Hematopoietic multipotent progenitor cell (in vitro differentiated cells): ENCODE measurements around the gene ZNF669. TPM values are rescaled to one million over a fixed set of nuclear protein-coding genes. Genes with fewer than 3 reads are reported as not detected.

Experiments
- DNase-seq, 3 donors: peaks; one replicate each; pipeline ENCODE4 v3.0.0-alpha.2; 2011 to 2015; ENCODE audit warnings: low read depth in 2 of 3, low spot score in 2 of 3
- total RNA-seq: library from RNA; depleted of rRNA; stranded (reverse); fragments of >200 nt; gene quantifications from one replicate; pipeline ENCODE4 v1.2.3, GENCODE V29; 2012

Gene ZNF669
- total RNA-seq, 1 donor: 15.6 TPM

DNA sequence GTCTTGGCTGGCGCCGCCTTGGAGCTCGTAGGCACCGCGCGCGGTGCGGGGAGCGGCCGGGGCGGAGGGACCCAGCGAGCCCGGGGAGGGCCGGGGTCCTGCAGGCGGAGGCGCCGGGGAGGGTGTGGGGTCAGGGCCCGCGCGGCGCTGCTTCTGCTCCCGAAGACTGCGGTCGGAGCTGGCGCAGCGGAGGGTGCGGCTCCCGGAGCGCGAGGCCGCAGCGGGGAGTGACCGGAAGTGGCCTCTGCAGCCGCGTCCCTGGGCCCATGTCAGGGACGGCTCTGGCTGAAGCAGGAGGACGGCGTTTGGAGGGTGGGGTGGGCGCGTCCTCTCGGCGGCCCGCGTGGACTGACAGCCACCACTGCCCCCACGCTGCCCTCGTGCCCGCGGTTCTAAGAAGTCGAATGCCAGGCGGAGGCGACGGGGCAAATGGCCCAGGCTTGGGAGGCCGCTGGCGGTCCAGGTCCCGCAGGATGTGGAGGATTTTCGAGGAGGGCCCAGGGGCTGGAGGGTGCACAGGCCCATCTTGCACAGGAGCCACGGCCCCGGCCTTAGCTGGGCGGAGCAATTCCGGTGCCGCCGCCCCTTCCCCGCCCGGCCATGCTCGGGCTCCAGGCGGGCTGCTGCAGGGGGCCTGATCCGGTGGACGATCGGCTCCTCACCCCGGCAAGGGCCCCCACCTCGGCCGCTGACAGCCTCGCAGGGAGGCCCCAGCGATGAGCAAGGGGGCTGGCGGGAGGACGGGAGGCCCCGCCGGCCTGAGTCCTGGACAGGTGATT, 7.7 kb upstream of the ZNF669 start:
- peak in 1 of 3 donors; percentile 4 for DNase-seq

DNA sequence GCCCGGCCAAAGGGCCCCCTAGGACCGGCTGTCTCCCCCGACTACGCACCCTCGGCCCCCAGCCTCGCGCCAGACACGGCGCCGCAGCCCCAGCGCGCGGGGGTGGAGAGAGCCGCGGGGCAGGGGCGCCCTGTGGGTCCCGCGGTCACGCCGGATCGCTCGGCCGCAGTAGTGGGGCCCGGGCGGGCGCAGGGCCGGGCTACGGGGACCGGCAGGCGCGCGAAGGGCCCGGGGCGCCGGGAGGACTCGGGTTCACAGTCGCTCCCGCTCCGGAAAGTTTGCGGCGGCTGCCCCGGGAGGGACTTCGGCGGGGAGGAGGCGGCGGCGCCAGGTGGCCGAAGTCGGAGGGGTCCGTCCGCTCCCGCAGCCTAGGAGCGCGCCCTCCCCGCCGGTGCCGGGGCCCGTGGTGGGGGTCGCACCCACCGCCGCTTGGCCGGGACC, 7.1 kb upstream of the ZNF669 start:
- no peak for DNase-seq

DNA sequence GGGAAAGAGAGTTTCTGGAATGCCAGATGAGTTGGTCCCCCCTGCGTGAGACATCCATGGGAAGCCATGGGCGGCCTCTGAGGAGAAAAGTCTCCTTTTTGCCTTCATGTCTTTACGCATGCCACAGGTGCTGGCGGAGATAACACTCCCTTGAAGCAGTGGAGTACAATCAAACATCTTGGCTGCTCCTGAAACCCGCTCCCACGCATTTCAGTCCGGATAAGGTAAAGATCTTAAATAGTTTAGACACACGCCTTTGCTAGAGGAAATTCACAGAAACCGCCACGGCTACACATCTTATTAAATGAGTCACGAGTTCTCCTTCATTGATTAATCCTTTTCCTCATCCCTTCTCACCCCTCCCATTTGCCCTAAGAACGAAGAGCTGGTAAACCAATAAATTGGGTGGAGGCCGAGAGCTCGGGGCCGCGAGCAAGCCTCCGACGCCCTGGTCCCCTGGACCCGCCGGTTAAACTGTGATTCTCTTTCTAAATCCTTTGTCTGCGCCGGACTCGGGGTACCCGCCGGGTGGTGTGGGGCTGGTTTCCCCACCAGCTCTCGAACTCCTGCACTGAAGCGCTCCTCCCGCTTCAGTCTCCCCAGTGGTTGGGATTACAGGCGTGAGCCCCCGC, 6.6 kb upstream of the ZNF669 start:
- peak in 2 of 3 donors; percentile 20 to 22 for DNase-seq

DNA sequence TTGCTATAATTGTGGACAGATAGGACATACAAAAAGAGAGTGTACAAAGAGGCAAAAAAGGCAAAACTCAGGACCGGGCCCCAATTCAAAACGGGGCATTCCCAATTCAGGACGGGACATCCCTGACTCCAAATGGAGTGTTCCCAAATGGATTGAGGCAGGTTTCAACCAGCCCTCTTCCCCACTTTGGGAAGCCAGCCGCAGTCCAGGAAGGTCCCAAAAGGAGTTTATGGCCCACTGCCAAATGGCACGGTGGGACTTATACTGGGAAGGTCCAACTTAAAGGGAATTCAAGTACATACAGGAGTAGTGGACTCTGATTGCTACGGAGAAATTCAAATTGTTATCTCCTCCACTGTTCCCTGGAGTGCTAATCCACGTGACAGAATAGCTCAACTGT, 3.5 kb upstream of the ZNF669 start:
- DNase-seq: no peak

DNA sequence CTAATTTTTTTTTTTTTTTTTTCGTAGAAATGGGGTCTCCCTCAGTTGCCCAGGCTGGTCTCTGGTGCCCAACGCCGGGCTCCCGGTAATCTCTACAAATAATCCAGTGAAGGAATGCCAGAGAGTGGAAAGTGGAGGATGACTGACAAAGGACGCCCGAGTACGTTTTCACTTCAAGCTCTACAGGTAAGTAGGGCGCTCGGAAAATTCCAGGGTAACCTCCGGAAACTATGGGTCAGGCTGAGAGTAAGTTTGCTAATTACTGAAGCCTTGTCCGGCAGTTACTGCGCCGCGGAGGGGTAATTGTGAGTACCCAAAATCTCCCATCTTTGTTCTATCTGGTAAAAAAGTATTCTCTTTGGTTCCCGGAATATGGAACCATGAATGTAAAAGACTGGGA, 1.8 kb upstream of the ZNF669 start:
- no peak for DNase-seq

DNA sequence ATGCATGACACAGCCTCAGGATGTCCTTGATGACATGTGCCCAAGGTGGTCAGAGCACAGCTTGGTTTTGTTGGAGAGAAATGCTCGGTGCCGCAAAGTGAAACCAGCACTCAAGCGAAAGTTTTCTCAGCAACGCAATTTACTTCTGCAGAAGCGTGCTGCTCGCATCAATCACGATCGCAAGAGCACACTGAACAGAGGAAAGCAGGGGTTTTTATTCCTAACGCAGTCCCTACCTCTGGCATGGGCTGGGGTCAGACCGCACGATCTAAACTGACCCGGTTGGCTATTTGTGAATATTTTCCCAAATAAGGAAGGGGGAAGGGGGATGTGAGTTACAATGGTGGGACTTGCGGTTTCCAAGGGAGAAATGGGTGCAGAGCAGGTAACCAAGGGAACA, 809 bp upstream of the ZNF669 start:
- peak in 1 of 3 donors; percentile 8 for DNase-seq

DNA sequence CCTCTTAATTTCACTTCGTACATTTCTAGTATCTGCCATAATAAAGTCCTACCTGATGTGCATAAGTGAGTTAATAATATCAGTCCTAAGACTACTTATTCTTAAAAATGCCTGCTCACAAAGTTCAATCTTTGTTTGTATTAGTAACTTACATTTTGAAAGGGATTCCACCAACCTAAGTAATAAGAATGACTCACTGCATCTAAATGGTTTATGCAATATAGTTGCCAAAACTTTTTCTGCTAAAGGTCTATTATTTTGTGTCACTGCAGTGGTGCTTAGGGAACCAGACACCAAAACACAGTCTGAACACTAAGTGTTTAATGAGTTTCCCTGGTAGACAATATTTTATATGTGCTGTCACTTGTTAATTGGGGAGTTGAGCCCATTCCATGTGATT, 1.8 kb downstream of the ZNF669 start:
- no peak for DNase-seq

DNA sequence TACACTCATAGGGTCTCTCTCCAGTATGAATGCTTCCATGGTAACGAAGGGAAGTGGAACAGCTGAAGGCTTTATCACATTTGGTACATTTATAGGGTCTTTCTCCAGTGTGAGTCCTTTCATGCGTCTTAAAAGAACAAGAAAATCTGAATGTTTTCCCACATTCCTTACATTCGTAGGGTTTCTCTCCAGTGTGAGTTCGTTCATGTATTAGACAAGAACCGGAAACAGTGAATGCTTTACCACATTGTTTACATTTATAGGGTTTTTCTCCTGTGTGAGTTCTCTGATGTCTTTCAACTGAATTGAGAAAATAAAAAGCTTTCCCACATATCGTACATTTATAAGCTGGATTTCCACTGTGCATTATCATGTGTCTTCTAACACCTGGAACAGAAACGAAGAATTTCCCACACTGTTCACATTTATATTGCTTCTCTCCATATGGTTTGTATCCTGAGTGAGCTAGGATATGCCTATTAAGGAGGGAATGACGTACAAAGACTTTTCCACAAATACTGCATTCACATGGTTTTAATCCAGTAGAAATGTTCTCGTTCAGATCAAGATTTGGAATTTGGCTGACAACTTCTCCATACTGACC, 3.4 kb downstream of the ZNF669 start:
- DNase-seq: no peak

DNA sequence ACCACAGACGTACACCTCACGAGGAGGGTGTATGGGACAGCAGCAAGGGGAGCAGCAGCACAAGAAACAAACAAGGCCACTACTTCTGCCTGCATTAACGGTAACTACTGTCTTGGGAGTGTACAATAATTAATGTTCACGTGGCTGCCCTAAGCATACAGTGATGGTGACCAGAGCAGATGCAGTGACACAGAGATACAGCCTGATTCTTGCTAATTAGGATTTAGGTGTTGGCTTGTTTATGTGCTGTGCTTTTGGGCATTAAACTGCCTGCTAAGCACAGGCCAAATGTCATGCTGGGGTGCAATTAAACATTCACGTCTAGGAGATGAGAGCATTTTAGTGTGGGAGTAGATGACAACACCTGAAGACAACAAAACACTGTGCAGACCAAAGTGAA, 7.2 kb downstream of the ZNF669 start:
- no peak for DNase-seq

DNA sequence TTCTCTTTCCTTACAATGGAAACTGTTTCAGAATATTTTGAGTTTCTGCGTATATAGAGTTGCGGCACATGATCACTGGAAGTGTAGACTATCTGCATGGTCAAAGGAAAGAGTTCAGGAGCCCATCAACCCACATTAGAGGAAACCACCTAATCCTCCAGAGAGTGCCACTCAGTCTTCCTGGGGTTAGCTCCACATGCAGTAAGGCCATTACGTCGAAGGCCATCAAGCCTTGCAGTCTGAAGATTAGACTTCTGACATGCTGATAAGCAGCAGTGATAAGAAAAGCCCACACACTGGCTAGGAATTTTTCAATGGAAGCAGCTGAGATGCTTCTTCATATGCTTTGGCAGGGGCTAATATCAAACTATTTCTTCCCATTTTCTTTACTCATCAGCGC, 7.6 kb downstream of the ZNF669 start:
- no peak for DNase-seq

DNA sequence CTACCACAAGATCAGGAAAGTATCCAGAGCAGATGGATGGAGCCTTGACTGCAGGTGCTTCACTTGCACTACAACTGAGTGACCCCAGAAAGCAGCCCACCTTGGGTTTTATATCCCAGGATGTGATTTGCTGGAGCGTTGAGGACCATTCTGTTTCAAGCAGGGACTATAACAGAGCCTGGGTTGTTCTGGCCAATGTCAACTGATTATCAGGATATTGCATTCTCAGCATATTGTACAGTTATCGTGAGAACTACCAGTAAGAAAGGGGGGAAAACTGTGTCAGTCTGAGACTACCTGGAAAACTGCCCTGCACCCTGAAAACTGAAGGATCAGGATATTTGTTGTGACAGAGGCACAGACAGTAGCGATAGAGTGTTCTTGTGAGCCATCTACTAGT, 8.0 kb downstream of the ZNF669 start:
- DNase-seq: no peak

DNA sequence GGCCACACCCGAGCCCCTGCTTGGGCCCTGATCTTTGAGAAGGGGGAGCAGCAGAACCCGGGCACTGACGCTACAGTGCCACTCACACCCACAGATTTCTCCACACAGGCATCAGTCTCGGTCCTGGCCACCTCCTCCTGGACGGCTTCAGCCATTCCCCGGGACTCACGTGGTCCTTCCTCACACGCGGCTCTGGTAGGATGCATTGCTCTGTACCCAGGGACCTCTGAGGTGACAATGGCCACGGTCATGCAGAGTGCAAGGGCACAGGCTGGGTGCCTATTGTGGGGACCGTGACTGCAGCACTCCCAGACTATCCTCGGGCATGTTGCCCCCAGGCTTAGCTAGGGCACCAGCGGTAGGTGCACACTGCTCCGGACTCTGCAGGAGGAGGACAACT, 13.7 kb downstream of the ZNF669 start:
- DNase-seq: no peak

DNA sequence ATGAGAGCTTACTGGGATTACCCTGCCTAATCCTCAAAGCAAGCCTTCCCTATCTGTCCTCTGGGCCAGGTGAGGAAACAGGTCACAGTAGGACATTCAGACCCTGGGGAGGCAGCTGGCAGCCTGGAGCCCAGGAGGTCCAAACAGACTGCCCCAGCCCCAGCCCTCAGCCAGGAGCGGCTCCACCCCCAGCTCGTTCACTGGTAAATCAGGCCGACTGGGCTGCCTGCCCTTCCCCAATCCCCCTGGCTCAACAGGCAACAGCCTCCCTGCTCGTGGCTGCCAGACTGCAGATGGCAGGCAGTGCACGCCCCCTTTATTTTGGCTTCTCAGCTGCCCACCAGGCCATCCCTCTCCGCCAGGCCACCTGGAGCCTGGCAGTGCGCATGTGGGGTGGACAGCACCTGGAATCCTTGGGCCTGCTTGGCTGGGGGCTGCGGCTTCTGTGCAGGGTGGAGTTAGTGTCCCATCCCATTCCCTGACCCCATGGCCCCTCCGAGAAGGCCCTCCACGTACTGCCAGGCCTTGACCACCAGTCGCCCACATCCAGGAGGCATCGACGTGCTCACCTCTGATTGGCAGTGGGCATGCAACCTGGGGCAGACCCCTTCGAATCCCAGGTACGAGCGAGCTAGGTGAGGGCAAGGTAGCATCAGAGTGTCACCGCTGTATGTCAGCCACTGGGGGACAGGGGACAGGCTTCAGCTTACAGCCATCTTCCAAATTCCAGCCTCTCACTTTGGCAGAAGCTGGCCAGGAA, 14.4 kb downstream of the ZNF669 start:
- no peak for DNase-seq

DNA sequence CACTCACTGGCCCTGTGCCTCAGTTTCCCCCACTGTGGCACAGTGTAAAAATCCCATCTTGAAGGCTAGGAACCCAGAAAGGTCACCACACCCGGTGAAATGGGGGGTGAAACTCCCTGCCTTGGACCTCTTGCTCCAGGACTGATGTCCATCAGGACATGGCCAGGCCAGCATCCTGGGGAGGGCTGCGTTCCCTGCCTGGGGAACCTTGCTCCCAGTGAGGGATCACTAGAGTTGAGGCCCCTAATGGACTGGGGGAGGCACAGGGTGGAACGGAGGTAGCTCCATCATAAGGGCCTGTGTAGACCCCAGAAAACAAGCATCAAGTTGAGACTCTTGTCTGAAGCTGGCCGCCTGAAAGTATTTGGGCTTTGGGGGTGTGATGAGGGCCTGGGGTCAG, 15.2 kb downstream of the ZNF669 start:
- no peak for DNase-seq

DNA sequence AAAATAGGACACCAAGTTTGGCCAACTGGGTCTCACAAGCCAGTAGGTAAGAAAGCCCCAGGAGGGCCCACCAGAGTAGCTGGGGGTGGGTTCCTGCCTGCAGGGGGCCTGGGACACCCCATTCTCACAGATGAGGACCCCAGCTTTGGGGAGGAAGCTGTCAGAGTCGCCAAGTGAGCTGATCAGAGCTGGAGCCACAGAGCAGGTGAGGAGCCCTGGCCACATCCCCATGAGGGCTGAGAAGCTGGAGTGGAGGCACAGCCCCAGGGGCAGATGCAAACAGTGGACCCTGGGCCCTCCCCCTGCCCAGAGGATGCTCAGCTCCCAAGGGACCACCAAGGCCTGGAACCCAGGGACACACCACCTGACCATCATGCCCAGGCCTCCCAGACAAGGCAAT, 16.9 kb downstream of the ZNF669 start:
- DNase-seq: no peak

DNA sequence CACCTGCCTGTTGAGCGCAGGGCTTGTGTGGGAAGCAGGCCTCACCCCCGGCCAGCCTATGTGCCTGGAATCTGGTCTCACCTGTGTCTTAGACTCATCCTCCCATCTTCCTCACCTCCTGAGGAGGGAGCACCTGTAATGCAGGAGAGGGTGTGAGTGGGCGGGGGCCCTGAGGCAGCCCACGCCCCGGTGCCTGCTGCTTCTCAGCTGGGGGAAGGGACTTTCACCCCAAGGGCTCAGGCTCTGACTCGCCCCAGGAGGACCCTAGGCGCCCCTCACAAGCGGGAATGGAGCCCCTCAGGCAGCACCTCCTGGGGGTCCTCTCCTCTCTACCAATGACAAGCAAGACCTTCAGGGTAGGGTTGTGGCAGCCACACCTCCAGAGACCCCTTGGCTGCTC, 18.8 kb downstream of the ZNF669 start:
- no peak for DNase-seq

DNA sequence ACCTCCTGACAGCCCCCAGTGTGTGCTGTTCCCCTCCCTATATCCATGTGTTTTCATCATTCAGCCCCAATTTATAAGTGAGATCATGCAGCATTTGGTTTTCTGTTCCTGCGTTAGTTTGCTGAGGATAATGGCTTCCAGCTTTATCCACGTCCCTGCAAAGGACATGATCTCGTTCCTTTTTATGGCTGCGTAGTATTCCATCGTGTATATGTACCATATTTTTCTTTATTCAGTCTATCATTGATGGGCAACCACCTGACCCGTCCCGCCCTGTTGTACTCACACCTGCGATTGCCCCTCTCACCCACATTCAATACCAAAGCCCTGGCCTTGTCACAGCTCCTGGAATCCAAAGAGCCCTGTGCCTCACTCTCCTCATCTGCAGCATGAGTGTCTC, 19.4 kb downstream of the ZNF669 start:
- no peak for DNase-seq

DNA sequence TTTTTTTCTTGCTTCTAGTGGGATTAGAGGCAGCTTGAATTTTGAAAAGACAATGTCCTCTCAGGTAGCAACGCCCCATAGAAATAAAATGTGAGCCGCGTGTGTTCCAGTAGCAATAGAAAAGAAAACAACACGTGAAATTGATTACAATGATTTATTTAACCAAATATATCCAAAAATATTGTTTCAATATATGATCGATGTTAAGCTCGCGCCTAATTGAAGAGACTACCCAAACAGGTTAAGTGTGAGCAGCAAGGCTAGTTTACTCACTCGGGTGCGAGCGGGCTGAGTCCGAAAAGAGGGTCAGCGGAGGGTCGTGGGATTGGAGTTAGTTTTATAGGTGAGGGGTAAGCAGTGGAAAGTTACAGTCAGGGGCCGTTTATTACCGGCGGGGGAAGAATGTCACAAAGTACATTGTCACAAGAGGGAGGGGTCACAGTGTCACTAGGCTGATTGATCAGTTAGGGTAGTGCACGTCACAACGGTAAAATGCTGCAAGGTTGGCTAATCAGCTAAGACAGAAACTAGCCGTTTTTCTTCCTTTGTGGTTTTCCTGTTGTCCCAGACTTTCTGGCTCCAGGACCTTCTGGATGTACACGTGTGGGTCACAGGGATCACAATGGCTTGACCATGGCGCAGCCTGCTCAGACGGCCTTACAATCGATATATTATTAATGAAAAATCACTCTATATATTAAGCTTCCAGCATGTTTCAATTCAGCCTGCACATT, 24.8 kb downstream of the ZNF669 start:
- peak in 2 of 3 donors; percentile 24 to 47 for DNase-seq

DNA sequence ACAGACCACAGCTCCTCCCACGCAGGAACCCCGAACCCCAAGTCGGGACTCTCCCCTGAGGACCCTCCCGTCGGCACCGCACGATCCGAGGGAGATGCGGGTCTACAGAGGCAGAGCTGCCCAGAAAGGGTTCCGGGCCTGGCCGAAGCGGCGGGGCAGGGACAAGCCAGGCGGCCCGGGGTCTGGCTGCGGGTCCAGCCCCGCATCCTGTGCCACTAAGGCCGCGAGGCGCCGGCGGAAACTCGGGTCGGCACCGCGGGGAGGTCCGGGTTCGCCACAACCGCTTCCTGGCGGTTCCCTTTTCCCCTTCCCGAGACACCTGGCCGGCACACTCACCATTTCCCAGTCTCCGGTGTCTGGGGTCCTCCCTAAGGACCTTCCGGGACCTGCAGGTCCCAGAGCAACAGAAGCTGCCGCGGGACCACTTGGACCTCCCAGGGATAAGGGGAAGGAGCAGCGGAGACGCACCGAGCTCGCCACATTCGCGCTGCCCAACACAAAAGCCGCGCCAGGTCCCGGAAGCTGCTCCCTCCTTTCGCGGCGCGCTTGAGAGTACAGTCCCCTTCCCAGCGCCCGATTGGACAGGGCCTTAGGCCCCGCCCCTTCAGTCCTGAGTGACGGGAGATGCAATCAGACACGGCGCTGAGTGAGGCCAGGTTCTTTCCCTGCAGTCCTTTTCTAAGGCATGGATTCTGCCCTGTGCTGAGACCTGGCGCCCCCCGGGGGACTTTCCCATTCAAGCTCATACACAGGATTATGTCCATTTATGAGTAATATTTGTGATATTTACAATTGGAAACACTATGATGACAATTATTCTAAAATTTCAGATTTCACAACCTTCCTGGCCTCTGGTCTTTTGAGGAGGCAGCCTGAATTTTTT, 25.7 kb downstream of the ZNF669 start, which contains the start of gene ZNF670:
ZNF670 (minus strand) TSS at position 554 of the 883 bp plus-strand sequence; CDS start at position 339, 215 bp downstream.
- DNase-seq: peak; percentile 52 to 96 (median 94)
